ENCODE measurements around the gene FKTN.

FKTN gene

DNA sequence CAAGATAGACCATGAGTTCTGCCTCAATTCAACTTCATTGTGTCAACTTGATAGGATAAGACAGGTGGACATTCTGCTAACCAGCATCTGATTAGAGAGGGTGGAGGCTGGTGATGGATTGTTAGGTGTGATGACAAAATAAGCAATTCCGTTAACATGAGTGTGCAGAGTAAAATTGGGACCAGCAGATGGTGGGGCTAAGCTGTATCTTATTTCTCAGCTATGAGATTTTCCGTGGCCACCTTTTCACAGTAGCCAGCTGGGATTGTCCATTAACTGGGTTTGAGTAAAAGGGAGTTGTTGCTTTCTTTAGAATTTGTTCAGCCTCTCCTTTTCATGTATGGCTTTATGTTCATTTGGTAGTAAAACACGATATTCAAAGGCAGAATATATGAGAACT is 75.5 kb downstream of the FKTN start:
- no peak for DNase-seq (ENCODE audit: low read depth)

DNA sequence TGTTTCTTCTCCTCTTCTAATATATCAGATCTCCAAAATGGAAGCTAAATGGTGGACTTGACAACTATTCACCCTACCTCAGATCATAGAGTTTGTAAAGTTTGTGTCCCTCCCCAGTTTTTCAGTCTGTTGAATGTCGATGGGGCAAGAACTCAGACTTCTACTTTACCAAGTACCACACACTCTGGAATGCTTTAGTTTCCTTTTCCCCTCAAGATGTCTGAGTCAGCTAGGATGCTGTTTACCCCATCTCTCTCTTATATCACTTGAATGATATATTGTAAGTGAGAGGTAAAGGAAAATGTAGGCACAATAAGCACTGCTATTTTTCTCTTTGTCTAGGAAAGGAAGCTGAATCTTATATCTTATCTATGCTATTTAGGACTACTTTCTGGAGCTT is 78.4 kb downstream of the FKTN start:
- DNase-seq (ENCODE audit: low read depth) = no peak

DNA sequence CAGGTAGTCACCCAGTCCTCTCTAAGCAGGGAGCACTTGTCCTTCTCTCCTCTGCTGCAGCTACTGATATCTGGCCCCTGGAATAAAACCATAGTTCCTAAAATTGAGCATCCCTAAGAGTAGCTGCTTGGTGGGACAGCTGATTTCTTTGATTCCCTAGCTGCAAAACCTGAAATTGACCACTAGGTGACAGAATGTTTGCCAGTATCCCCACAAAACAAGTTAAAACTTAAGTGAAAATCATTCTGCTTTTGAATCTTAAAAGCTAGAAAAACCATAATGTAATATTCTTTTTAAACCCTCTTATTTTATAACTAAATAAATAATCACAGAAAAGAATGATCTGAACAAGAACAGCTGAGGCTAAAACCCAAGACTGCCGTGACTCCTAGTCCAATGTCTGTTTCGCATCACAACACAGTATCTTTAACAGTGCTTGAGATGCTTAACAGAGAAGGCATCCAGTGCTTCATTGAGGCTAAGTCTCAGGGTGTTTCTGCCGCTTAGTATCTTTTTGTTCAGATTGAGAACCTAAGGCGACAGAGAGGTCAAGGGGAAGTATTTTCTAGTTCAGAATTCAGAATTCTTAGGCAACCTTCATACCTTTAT is 80.0 kb downstream of the FKTN start:
- DNase-seq (ENCODE audit: low read depth) = no peak

DNA sequence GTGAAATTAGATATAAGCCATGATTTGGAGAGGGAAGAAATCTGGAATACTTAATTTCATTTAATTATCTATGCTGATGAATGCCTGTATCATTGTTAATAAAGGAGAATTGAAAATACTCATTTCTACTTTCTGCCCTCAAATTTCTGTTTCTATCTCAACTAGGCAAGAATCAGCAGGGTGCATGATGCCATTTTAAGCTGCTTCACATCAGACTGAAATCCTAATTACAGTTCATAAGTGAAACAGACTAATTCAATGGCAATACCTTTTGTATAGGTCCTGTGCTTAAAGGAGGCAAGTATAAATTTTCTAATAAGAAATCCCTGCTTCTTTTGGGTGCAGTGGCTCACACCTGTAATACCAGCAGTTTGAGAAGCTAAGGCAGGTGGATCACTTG is 82.0 kb downstream of the FKTN start:
- DNase-seq (ENCODE audit: low read depth) = no peak

DNA sequence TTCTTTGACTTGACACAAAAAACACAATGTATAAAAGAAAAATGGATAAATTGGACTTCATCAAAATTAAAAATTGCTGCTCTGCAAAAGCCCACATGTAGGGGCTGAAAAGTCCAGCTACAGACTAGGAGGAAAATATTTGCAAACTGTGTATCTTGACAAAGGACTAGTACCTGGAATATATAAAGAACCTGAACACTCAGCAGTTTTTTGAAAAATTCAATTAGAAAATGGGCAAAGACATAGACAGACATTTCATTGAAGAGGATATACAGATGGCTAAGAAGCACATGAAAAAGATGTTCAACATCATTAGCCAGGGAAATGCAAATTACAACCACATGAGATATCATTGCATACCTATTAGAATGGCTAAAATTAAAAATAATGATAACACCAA is 85.9 kb downstream of the FKTN start:
- no peak for DNase-seq (ENCODE audit: low read depth)

DNA sequence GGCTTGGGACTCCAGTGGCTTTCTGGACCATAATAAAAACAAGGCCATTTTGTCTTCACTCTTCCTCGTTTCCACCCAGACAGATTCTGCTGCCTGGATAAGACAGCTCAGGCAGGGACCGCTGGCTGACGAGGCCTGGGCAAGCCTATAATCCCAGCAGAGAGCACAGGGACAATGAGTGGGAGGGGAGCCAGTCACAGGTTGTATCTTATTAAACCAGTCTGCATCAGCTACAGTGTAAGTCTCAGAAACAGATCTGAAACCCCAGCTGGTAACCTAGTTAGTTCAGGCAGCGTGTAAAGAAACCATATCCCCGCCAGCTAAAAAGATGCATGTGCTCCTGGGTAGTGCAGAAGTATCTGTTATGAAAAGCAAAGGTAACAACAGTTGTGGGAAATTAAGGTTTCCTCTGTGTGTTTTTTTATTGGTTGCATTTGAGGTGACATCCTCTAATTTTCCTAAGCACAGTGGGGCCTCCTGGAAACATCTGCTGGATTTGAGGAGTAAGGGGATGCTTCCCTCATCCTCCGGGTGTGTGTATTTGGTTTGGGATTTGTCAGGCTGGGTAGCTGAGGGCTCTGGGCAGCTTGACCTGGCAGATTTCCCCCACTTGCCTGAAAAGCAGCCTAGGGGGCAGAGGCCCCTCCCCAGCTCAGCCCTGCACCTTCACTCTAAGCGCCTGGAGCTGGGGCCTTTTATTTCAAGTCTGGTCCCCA is 89.1 kb downstream of the FKTN start:
- no peak for DNase-seq (ENCODE audit: low read depth)

DNA sequence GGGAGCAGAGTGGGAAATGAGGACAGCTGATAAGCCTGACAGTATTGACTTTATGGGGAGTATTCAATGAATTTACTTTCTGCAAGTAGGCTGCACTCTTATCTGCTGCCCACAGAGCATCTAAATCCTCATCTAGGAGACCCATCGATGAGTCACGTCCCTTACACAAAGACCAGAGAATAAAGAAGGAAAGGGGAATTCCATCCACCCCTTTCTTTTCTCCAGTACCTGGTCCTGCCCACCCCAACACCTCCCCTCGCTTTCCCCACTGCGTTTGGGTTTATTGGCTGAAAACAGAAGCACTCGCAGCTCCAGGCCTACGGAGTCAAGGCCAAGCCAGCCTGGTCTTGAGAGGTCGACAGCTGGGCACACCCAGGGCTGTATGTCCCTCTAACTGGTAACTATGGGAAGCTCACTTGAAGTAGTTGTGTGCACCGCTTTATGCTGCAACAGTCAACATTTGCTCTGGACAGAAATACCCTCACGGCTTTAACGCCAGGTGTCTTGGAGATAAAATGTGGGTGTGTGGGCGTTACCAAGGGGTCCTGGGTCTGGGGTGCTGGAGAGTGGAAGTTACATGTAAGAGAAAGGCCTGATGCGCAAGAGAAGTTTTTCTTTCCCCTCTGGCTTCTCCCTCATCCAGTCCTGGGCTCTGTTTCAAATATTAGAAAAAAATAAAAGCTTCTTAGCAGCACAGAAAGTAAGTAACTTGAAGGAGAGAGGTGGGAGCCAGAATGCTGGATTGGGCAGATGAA is 89.8 kb downstream of the FKTN start:
- no peak for DNase-seq (ENCODE audit: low read depth)

DNA sequence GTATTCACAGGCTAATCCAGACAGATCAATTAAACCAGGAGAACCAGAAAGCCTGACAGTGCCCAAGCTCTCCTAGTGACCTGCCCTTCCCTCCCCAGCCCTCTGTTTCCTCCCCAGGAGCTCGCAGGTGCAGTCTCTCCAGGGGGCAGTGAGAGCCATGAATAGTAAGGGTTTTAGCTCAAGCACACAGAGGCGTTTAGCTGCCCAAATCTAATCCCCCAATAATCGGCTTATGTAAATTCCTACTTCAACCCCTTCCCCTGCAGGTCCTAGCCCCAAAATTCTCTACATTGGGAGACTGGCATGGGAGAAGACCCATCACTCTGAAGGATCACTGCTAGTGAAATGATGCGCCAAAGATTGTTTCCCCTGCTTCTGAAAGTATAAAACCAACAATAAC is 93.9 kb downstream of the FKTN start:
- no peak for DNase-seq (ENCODE audit: low read depth)

DNA sequence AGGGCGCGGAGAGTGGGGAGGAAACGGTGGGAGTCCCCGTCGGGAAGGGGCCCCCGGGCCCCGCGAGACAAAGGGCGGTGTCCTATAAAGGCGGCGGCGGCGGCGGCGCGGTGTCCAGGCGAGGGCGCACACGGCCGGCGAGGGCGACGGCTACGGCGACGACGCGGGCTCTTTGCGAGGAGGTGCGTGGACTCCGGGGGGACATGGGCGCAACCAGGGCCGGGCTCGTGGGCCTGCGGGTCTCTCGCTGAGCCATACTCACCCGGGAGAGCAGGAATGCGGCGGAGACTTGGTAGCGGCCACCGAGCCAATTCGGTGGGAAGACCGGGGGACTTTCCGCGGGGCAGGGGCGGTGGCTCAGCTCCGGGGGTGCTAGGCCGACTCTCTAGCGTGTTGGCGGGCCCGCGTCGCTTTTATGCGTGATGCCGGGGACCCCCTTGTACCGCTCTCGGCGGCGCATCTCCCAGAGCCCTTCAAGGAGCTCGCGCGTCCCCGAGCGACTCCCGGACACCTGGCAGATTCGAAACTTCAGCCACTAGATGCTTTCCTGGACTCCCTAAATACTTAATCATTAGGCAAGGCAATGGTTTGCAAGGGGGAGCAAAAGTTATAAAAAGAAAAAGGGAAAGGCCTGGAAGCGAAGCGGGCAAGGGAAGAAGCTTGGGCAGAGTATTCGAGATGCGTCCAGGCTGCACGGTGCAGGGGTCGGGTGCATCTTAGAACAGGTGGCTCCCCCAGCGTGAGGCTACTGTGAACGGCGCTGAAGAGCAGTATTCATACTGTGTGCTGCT is 98.4 kb downstream of the FKTN start:
- DNase-seq (ENCODE audit: low read depth) = no peak

DNA sequence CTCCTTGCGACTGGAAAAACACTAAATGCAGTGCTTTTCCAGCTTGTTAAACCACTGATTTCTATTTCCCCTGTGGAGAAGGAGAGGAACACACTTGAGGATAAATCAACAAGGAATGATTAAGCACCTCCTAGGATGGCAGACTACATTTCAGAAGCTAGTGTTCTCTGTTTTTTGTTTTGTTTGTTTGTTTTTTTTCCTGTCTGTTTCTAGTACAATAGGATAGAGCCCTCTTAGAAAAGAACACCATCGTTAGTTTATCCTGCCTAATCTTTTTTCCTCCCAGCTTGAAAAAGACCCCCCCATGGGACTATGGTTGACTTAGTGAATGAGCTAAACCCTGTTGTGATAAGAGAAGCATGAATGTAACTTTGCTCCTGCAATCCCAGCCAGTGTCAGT is 100.4 kb downstream of the FKTN start:
- no peak for DNase-seq (ENCODE audit: low read depth)

DNA sequence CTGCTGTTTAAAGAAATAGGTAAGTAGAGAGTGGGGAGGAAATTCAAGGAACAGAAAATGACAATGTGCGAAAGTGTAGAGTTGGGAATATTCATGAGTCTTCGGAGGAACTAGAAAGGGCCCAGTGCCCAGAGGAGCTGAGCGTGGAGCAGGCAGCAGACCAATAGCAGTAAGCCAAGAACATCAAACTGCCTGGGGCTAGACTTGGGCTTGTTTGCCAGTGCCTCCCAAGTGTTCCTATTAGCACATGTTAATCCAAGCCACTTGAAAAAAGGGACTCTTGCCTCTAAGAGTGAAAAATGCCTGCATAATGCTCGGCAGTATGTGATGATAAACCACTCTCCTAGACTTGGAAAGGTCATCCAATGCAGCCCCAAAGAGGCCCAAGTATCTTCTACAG is 103.1 kb downstream of the FKTN start:
- DNase-seq (ENCODE audit: low read depth) = no peak

DNA sequence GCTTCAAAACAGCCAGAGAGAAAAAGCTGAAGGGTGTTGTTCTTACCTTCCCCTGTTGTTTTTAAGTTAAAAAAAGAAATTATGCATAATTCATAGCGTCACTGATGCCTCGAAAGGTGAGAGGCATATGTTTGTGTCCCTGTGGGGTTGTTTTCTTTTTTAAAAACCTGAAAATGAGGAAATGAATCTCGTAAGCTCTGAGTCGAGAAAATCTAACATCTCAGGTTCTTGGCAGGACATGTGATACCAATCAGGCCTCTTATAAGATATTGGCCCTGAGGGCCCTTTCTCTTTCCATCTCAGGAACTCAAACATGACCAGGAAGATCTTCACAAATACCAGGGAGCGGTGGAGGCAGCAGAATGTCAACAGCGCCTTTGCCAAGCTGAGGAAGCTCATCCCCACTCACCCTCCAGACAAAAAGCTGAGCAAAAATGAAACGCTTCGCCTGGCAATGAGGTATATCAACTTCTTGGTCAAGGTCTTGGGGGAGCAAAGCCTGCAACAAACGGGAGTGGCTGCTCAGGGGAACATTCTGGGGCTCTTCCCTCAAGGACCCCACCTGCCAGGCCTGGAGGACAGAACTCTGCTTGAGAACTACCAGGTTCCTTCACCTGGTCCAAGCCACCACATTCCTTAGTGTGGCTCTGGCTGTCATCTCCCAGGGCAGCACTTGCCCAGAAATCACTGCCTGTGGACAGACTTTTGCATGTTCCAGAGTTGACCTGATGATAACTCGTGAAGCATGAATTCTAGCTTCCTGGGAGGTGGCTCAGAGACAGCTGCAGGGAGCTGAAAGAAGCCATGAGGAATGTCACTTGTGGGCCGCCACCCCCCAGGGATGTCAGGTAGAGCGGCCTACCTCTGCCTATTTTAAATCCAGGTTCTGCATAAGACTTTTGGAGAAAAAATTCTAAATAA is 104.5 kb downstream of the FKTN start, which contains the start of gene TAL2:
Gene TAL2 (plus strand): TSS at position 274 of the 921 bp plus-strand sequence. CDS start 40 bp downstream, at position 314.
- DNase-seq (ENCODE audit: low read depth) = no peak

DNA sequence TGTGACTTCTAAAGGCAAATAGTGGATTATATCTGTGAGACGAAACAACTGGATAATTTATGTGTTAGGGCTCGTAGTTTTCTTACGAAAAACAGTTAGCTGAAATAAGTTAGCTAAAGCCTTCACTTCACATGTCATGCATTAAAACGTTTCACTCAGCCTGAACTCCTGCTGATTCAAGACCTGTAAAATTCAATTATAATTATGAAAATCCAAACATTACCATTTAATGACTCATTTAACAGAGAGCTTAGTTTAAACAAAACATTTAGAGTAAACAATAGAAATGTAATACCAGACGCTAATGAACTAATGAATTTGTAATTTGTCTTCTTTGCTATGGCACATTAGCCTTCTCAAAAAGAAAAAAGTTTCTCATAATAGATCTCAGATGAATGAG is 106.0 kb downstream of the FKTN start:
- no peak for DNase-seq (ENCODE audit: low read depth)

DNA sequence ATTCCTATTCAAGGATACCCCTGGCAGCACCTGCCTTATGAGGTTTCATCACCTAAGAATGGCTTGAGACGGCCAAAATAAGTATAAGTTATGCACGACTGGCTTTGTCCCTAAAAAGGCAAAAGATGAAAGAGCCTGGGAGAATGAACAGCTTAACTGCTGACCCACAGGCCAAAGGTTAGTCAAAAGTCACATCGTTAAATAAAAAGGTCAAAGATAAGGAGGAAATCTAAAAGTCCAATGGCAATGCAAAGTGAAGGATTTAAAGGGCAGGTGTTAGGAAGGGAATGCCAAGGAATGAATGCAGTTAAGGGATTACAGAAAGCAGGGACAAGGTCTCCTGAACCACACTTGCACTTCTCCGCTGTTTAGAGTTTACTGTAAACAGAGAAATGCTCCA is 109.9 kb downstream of the FKTN start:
- no peak for DNase-seq (ENCODE audit: low read depth)

DNA sequence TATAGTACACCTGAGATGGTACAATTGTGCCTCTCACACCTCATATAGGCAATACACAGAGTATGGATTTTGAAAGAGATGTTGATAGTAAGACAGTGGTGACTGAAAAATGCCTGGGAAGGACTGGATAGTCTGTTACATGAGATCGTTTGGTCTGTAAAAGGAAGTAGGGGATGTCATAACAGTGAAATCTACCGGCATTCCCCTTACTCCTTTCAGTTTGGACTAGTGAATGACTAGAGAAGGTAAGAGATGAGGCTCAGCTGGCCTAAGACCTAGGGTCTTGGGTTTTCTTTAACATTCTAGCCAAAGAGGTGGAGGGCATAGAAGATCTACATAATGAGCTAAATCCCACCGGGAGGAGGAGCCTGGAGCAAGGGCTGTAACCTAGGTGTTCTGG is 112.4 kb downstream of the FKTN start:
- DNase-seq (ENCODE audit: low read depth) = no peak

DNA sequence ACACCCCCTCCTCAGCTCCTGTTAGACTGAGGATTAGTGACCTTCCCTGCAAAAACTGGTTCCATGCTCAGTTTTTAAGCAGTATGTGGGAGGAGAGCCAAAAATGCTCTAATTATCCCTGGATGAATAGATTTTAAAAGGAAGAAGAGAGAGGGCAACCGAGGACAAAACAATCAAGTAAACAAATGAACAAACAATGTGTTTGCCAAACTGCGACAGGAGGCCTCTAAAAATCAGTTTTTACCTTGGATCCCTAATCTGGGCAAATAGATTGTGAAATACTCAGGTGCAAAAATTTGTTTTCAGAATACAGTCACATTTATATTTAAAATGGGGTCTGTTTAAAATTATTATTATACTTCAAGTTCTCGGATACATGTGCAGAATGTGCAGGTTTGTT is 112.8 kb downstream of the FKTN start:
- DNase-seq (ENCODE audit: low read depth) = no peak

DNA sequence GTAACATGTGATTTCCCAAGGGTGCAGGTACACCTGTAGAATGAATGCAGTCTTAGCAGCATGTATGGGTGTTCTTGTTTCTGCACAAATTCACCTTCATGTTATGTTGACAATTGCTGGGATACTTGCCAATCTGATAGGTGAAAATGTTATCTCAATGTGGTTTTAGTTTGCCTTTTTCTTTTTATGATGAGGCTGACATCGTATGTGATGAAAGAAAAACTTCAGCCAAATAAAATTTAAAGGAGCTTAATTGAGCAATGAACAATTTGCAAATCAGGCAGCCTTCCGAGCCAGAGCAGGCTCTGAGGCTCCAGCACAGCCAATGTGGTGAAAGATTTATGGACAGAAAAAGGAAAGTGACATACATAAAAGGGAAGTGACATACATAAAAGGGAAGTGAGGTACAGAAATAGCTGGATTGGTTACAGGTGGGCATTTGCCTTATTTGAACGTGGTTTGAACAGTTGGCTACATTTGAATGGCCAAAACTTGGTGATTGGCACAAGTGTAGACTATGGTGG is 114.8 kb downstream of the FKTN start:
- no peak for DNase-seq (ENCODE audit: low read depth)

DNA sequence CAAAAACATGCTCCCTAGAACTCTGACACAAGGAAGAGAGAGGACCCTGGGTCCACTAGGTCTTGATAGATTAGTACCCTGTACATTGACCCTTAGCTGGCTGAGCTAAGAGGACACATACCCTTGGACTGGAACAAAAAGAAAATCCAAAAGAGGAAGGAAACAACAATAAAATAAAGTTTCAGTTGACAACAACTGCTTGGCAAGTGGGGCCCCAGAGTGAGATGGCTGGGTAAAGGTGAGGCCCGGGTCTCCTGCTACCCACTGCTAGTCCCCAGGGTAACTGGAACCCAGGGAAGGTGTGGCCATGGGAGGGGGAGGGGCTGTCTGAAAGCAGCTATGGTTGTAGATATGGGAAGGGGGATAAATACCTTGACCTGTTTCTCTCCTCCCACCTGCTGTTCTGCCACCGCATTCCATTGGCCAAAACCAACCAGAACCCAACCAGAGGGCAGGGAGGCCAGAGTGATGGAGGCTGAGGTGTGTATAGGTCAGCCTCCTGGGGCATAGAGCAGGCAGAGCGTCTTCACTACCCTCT is 116.0 kb downstream of the FKTN start:
- DNase-seq (ENCODE audit: low read depth) = no peak

DNA sequence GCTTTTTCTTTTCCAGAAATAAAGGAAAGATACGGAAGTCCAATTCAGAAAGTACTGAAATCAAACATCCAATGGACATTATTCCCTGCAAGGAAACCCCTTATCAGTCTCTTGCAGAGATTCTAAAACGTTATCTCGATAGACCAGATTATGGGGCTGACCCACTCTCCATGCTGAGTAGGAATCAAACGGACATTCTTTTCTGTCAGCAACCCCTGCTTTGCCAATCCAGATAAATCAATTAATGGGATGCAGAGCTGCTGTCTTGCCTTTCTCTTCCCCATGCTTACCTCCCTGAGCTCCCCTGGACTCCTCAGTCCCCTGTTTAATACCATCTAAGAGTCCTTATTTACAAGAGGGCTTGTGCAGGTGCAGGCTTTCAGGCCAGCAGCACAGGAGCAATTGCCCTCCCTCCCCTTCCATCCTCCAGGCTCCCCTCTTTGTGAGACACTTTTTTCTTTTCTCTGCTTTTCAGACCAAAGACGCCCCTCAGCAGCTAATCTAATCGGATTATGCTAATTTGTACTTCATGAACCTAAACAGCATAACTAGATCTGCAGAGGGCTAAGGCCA is 118.5 kb downstream of the FKTN start:
- no peak for DNase-seq (ENCODE audit: low read depth)

DNA sequence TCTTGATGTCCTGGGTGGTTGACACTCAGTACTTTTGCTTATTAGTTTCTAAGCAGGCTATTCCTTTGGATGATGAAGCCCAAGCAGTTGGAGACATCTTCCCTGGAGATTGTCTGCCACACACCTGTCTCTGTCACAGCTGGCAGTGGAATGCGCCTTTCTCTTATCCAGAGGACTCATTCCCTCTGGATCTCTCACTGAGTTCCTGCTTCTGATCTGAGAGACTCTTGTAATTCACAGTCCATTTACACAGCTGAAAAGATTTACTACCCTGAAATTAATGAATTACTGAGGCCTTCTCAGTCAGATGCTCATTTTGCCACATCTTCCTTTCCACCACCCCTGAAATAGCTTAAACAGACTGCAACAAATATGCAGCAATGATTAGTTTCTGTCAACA is 120.2 kb downstream of the FKTN start:
- DNase-seq (ENCODE audit: low read depth) = no peak

DNA sequence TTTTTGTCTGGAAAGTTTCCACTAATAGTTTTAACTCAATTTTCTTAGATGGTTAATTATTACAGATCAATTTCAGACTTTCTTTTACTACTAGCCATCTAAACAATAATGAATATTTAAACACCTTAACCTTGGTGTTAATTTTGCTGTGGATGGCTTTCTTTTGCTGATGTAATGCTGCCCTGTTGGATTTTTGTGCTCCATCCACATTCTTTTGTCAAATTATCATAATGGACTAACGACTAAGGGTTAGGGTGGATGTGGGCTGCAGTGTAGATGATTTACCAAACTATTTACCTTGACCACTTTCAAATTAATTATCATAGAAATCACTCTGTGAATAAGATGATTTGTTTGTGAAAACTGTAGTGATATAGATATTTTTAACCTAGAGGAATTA is 120.8 kb downstream of the FKTN start:
- DNase-seq (ENCODE audit: low read depth) = no peak

All from HS-27A (cell line).